ENCODE results near the gene RTKN2.

Gene RTKN2

DNA sequence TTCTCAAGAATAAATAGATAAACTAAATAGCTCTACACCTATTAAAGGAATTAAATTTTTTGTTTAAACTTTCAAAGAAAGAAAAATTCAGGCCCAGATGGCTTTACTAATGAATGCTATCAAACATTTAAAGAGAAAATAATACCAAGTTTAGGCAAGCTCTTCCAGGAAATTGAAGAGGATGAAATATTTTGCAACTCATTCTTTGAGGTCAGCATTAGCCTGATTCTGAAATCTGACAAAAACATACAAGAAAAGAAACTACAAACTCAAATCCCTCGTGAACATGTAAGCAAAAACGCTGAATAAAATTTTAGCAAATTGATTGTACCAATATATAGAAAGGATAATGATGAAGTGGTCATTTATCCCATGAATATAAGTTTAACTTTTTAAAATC, 93.4 kb downstream of the RTKN2 start:
- no peak for ATAC-seq
- TF ChIP-seq TCF4 (CRISPR knock-in tag; IDR thresholded peaks at IDR 0.05; ENCODE audit: borderline replicate concordance) (no peak), GLIS3 (CRISPR knock-in tag; IDR thresholded peaks at IDR 0.05) (no peak), ZNF565 (CRISPR knock-in tag; conservative IDR thresholded peaks at IDR 0.05; ENCODE audit: low read depth) (no peak), ZFP3 (CRISPR knock-in tag; IDR thresholded peaks at IDR 0.05) (no peak), ISL1 (CRISPR knock-in tag; IDR thresholded peaks at IDR 0.05) (no peak)

DNA sequence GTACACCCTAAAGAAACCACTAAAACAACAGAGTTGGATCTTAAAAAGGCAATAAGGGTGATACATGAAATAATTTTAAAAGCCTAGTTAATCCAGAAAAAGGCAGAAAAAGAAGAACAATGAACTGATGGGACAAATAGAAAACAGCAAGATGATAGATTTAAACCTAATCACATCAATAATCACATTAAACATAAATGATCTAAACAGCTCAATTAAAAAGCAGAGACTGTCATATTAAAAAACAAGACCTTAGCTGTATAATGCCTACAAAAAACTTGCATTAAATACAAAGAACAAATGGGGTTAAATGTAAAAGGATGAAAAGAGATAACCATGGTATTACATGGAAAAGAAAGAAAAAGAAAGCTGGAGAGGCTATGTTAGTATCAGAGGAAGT, 96.2 kb downstream of the RTKN2 start:
- no peak for ATAC-seq
- TF ChIP-seq, protein P1, sequence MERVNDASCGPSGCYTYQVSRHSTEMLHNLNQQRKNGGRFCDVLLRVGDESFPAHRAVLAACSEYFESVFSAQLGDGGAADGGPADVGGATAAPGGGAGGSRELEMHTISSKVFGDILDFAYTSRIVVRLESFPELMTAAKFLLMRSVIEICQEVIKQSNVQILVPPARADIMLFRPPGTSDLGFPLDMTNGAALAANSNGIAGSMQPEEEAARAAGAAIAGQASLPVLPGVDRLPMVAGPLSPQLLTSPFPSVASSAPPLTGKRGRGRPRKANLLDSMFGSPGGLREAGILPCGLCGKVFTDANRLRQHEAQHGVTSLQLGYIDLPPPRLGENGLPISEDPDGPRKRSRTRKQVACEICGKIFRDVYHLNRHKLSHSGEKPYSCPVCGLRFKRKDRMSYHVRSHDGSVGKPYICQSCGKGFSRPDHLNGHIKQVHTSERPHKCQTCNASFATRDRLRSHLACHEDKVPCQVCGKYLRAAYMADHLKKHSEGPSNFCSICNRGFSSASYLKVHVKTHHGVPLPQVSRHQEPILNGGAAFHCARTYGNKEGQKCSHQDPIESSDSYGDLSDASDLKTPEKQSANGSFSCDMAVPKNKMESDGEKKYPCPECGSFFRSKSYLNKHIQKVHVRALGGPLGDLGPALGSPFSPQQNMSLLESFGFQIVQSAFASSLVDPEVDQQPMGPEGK (CRISPR knock-in tag; IDR thresholded peaks at IDR 0.05; ENCODE audit: borderline replicate concordance), result no peak
- no peak for TF ChIP-seq PPARA (CRISPR knock-in tag; IDR thresholded peaks at IDR 0.05; ENCODE audit: borderline replicate concordance)
- TF ChIP-seq TOX (CRISPR knock-in tag; IDR thresholded peaks at IDR 0.05; ENCODE audit: borderline replicate concordance), result no peak
- TF ChIP-seq SNAI2 (CRISPR knock-in tag; IDR thresholded peaks at IDR 0.05), result no peak
- no peak for TF ChIP-seq ZFP30 (CRISPR knock-in tag; IDR thresholded peaks at IDR 0.05)
- no peak for TF ChIP-seq ZFP3 (CRISPR knock-in tag; IDR thresholded peaks at IDR 0.05)
- TF ChIP-seq, protein P2, sequence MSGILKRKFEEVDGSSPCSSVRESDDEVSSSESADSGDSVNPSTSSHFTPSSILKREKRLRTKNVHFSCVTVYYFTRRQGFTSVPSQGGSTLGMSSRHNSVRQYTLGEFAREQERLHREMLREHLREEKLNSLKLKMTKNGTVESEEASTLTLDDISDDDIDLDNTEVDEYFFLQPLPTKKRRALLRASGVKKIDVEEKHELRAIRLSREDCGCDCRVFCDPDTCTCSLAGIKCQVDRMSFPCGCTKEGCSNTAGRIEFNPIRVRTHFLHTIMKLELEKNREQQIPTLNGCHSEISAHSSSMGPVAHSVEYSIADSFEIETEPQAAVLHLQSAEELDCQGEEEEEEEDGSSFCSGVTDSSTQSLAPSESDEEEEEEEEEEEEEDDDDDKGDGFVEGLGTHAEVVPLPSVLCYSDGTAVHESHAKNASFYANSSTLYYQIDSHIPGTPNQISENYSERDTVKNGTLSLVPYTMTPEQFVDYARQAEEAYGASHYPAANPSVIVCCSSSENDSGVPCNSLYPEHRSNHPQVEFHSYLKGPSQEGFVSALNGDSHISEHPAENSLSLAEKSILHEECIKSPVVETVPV (CRISPR knock-in tag; IDR thresholded peaks at IDR 0.05), result no peak
- TF ChIP-seq ZNF565 (CRISPR knock-in tag; conservative IDR thresholded peaks at IDR 0.05; ENCODE audit: low read depth), result no peak
- no peak for TF ChIP-seq GLIS3 (CRISPR knock-in tag; IDR thresholded peaks at IDR 0.05)
- no peak for TF ChIP-seq RARB (CRISPR knock-in tag; IDR thresholded peaks at IDR 0.05)
- TF ChIP-seq, protein P3, sequence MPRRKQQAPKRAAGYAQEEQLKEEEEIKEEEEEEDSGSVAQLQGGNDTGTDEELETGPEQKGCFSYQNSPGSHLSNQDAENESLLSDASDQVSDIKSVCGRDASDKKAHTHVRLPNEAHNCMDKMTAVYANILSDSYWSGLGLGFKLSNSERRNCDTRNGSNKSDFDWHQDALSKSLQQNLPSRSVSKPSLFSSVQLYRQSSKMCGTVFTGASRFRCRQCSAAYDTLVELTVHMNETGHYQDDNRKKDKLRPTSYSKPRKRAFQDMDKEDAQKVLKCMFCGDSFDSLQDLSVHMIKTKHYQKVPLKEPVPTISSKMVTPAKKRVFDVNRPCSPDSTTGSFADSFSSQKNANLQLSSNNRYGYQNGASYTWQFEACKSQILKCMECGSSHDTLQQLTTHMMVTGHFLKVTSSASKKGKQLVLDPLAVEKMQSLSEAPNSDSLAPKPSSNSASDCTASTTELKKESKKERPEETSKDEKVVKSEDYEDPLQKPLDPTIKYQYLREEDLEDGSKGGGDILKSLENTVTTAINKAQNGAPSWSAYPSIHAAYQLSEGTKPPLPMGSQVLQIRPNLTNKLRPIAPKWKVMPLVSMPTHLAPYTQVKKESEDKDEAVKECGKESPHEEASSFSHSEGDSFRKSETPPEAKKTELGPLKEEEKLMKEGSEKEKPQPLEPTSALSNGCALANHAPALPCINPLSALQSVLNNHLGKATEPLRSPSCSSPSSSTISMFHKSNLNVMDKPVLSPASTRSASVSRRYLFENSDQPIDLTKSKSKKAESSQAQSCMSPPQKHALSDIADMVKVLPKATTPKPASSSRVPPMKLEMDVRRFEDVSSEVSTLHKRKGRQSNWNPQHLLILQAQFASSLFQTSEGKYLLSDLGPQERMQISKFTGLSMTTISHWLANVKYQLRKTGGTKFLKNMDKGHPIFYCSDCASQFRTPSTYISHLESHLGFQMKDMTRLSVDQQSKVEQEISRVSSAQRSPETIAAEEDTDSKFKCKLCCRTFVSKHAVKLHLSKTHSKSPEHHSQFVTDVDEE (CRISPR knock-in tag; IDR thresholded peaks at IDR 0.05), result no peak
- TF ChIP-seq, protein P4, sequence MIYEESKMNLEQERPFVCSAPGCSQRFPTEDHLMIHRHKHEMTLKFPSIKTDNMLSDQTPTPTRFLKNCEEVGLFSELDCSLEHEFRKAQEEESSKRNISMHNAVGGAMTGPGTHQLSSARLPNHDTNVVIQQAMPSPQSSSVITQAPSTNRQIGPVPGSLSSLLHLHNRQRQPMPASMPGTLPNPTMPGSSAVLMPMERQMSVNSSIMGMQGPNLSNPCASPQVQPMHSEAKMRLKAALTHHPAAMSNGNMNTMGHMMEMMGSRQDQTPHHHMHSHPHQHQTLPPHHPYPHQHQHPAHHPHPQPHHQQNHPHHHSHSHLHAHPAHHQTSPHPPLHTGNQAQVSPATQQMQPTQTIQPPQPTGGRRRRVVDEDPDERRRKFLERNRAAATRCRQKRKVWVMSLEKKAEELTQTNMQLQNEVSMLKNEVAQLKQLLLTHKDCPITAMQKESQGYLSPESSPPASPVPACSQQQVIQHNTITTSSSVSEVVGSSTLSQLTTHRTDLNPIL (CRISPR knock-in tag; IDR thresholded peaks at IDR 0.05; ENCODE audit: low read depth), result no peak
- no peak for TF ChIP-seq OSR1 (CRISPR knock-in tag; IDR thresholded peaks at IDR 0.05)

DNA sequence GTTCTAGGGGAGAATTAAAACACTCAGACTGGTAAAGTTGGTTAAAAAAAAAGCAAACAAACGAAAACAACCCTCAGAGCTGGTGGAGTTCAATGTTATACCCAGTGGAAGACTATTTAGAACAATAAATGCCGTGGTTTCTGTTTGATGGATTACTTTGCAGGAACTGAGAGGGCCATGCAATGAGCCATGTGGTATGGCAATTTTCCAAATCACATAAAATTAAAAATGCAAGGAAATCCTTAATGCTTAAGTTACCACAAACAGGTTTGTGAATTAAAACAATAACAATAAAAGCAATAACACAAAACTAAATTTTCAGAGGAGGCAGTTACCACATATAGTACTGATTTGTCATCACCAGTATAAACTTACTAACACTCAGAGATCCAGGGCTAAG, 96.9 kb downstream of the RTKN2 start:
- no peak for TF ChIP-seq ZNF70 (CRISPR knock-in tag; IDR thresholded peaks at IDR 0.05)
- TF ChIP-seq ZFP3 (CRISPR knock-in tag; IDR thresholded peaks at IDR 0.05), result no peak
- TF ChIP-seq RARB (CRISPR knock-in tag; IDR thresholded peaks at IDR 0.05), result no peak
- TF ChIP-seq SNAI2 (CRISPR knock-in tag; IDR thresholded peaks at IDR 0.05), result no peak
- TF ChIP-seq, protein P5, sequence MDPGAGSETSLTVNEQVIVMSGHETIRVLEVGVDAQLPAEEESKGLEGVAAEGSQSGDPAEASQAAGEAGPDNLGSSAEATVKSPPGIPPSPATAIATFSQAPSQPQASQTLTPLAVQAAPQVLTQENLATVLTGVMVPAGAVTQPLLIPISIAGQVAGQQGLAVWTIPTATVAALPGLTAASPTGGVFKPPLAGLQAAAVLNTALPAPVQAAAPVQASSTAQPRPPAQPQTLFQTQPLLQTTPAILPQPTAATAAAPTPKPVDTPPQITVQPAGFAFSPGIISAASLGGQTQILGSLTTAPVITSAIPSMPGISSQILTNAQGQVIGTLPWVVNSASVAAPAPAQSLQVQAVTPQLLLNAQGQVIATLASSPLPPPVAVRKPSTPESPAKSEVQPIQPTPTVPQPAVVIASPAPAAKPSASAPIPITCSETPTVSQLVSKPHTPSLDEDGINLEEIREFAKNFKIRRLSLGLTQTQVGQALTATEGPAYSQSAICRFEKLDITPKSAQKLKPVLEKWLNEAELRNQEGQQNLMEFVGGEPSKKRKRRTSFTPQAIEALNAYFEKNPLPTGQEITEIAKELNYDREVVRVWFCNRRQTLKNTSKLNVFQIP (CRISPR knock-in tag; IDR thresholded peaks at IDR 0.05; ENCODE audit: borderline replicate concordance, low read depth), result no peak
- TF ChIP-seq GLIS3 (CRISPR knock-in tag; IDR thresholded peaks at IDR 0.05), result no peak
- TF ChIP-seq ZNF565 (CRISPR knock-in tag; conservative IDR thresholded peaks at IDR 0.05; ENCODE audit: low read depth), result no peak
- no peak for TF ChIP-seq ZNF8 (CRISPR knock-in tag; IDR thresholded peaks at IDR 0.05)
- TF ChIP-seq, protein P3 (CRISPR knock-in tag; IDR thresholded peaks at IDR 0.05), result no peak
- TF ChIP-seq PPARA (CRISPR knock-in tag; IDR thresholded peaks at IDR 0.05; ENCODE audit: borderline replicate concordance), result no peak
- no peak for TF ChIP-seq ZC3H10 (CRISPR knock-in tag; IDR thresholded peaks at IDR 0.05)
- no peak for TF ChIP-seq ISL1 (CRISPR knock-in tag; IDR thresholded peaks at IDR 0.05)
- TF ChIP-seq, protein P1 (CRISPR knock-in tag; IDR thresholded peaks at IDR 0.05; ENCODE audit: borderline replicate concordance), result no peak
- no peak for TF ChIP-seq OSR1 (CRISPR knock-in tag; IDR thresholded peaks at IDR 0.05)
- TF ChIP-seq, protein P4 (CRISPR knock-in tag; IDR thresholded peaks at IDR 0.05; ENCODE audit: low read depth), result no peak
- TF ChIP-seq ESRRG (CRISPR knock-in tag; IDR thresholded peaks at IDR 0.05), result no peak
- ATAC-seq, result no peak
